Aorta (tissue), 5 donors: ENCODE data around the gene MYBPH. TPM values are rescaled to one million over a fixed set of nuclear protein-coding genes. Genes with fewer than 3 reads are reported as not detected.

Experiments used
- ATAC-seq: fragments of 200-7000 bp; cut with Tn5 transposase; one replicate; pipeline ENCODE4 v1.9.1; 2022; ENCODE audit warnings: moderate library complexity; ENCODE audit not compliant: low FRiP score
- DNase-seq, 2 donors: peaks; one replicate each; pipeline ENCODE4 v3.0.0-alpha.2; 2020
- H3K27ac ChIP-seq, 2 donors: one replicate each; pipeline ENCODE4 v1.5.1; 2013; ENCODE audit warnings: low read length in 2 of 2, mild to moderate bottlenecking in 2 of 2, moderate library complexity in 2 of 2, control low read depth in 1 of 2, inconsistent platforms in 1 of 2, low read depth in 1 of 2
- H3K27me3 ChIP-seq, 2 donors: one replicate each; pipeline ENCODE4 v1.6.1; 2013; ENCODE audit warnings: control low read depth in 1 of 2, low read length in 1 of 2, mild to moderate bottlenecking in 1 of 2, moderate library complexity in 1 of 2; ENCODE audit not compliant: insufficient read depth in 2 of 2, control insufficient read depth in 1 of 2
- H3K36me3 ChIP-seq, 2 donors: one replicate each; pipeline ENCODE4 v1.6.1; 2013; ENCODE audit warnings: control low read depth in 1 of 2, low read length in 1 of 2, mild to moderate bottlenecking in 1 of 2; ENCODE audit not compliant: insufficient read depth in 2 of 2, control insufficient read depth in 1 of 2
- H3K4me1 ChIP-seq, 2 donors: one replicate each; pipeline ENCODE4 v1.6.1; 2013; ENCODE audit warnings: low read length in 2 of 2, control low read depth in 1 of 2, mild to moderate bottlenecking in 1 of 2, moderate library complexity in 1 of 2; ENCODE audit not compliant: insufficient read depth in 2 of 2, control insufficient read depth in 1 of 2
- H3K4me3 ChIP-seq, 2 donors: one replicate each; pipeline ENCODE4 v1.5.1; 2013; ENCODE audit warnings: low read length in 2 of 2, control low read depth in 1 of 2, mild to moderate bottlenecking in 1 of 2
- H3K9me3 ChIP-seq: one replicate; pipeline ENCODE4 v1.6.1; 2013; ENCODE audit warnings: mild to moderate bottlenecking, low read length; ENCODE audit not compliant: control insufficient read depth
- WGBS, 2 donors: extraction: QIAGEN DNeasy Blood & Tissue Kit; methylation state at CpG; one replicate each; pipeline ENCODE4 v1.1.7; 2013; 5-methylcytosine and 5-hydroxymethylcytosine counted together
- intact Hi-C, 2 donors: fragments of 100-400 bp; cut with DNase I; formaldehyde crosslinking; loops; one replicate each; pipeline versions ENCODE4 v1.14.2 to v1.15.0; 2022
- polyA plus RNA-seq, 2 donors: library from polyadenylated mRNA; stranded (reverse); fragments of 200-250 nt; gene quantifications; one replicate each; pipeline ENCODE4 v1.2.3, GENCODE V29; 2013
- total RNA-seq, 2 donors: library from RNA; stranded (reverse); fragmentation: NEBNext Ultra II Directional; extraction: Animal tissue kit (Norgen Biotek cat#: 25700); gene quantifications; one replicate each; pipeline ENCODE4 v1.2.1, GENCODE V29; 2021
- donor health status: healthy with polysubstance abuse.
- donor health status: Bipolar disorder and iron deficiency.
- donor health status: DM: no; HTN: no; CAD: no.
- donor health status: DM: no; HTN: no; CAD: no.
- donor health status: DM: yes; HTN: yes; CAD: no.

The MYBPH gene
- total and polyA plus RNA-seq, 4 donors: not detected

GRCh38 chr1:203206129-203206687, 30.6 kb upstream of the MYBPH start:
- Histone ChIP-seq H3K36me3 (no peaks in the 10 kb centered on the region), H3K9me3 (no peaks in the 10 kb centered on the region), H3K4me3 (no peak overlapping the region), H3K4me1 (no peaks in the 10 kb centered on the region), H3K27ac (no peak overlapping the region), H3K27me3 (no peaks in the 10 kb centered on the region)
- intact Hi-C loops: no loop called here
- WGBS, 2 donors: 73 to 88% methylated on average over 5 of the region's 5 CpGs
- ATAC-seq (no peak), DNase-seq (no peak)

- H3K9me3 ChIP-seq: no peaks in the 10 kb centered on the region
- DNase-seq (no peak), ATAC-seq (no peak)
- H3K27ac ChIP-seq: no peak overlapping the region
- H3K36me3 ChIP-seq: no peaks in the 10 kb centered on the region
- H3K4me1 ChIP-seq: no peaks in the 10 kb centered on the region
- no peak overlapping the region for H3K4me3 ChIP-seq
- 90 to 93% methylated on average over 2 of the region's 2 CpGs for WGBS, 2 donors
- intact Hi-C loops: no loop called here
- H3K27me3 ChIP-seq: peaks cover 0 to 2% of the 10 kb centered on the region in 2 donors
Observed at GRCh38 chr1:203204756-203205155, 29.1 kb upstream of the MYBPH start.

- Histone ChIP-seq H3K9me3 (no peaks in the 10 kb centered on the region), H3K4me3 (no peak overlapping the region), H3K4me1 (no peaks in the 10 kb centered on the region), H3K36me3 (no peaks in the 10 kb centered on the region), H3K27me3 (peaks cover 0 to 2% of the 10 kb centered on the region in 2 donors), H3K27ac (no peak overlapping the region)
- intact Hi-C loops: no loop called here
- DNase-seq (peak; percentile 71 to 78), ATAC-seq (peak; percentile 72)
- 87 to 91% methylated on average over 15 of the region's 15 CpGs for WGBS, 2 donors
Observed at GRCh38 chr1:203202431-203203245, 27.0 kb upstream of the MYBPH start.

- H3K36me3 ChIP-seq: no peaks in the 10 kb centered on the region
- no peak for DNase-seq
- no peaks in the 10 kb centered on the region for H3K4me1 ChIP-seq
- H3K4me3 ChIP-seq: no peak overlapping the region
- no peaks in the 10 kb centered on the region for H3K9me3 ChIP-seq
- intact Hi-C loops: no loop called here
- WGBS, 2 donors: 88 to 97% methylated on average over 10 of the region's 10 CpGs
- peaks cover 0 to 2% of the 10 kb centered on the region in 2 donors for H3K27me3 ChIP-seq
- ATAC-seq: no peak
- H3K27ac ChIP-seq: no peak overlapping the region
Observed at GRCh38 chr1:203201516-203202205, 26.0 kb upstream of the MYBPH start.

- no peaks in the 10 kb centered on the region for H3K36me3 ChIP-seq
- H3K4me3 ChIP-seq: no peak overlapping the region
- no peak overlapping the region for H3K27ac ChIP-seq
- DNase-seq (no peak), ATAC-seq (no peak)
- intact Hi-C loops: no loop called here
- H3K9me3 ChIP-seq: no peaks in the 10 kb centered on the region
- H3K4me1 ChIP-seq: no peaks in the 10 kb centered on the region
- peaks cover 0 to 2% of the 10 kb centered on the region in 2 donors for H3K27me3 ChIP-seq
- WGBS, 2 donors: 67 to 78% methylated on average over 1 of the region's 1 CpG
Observed at GRCh38 chr1:203200916-203201315, 25.3 kb upstream of the MYBPH start.

GRCh38 chr1:203199816-203200571, 24.4 kb upstream of the MYBPH start:
- 7 to 20% methylated on average over 8 of the region's 8 CpGs for WGBS, 2 donors
- Histone ChIP-seq H3K27ac (no peak overlapping the region), H3K27me3 (peaks cover 0 to 2% of the 10 kb centered on the region in 2 donors), H3K36me3 (no peaks in the 10 kb centered on the region), H3K4me3 (no peak overlapping the region), H3K9me3 (no peaks in the 10 kb centered on the region), H3K4me1 (no peaks in the 10 kb centered on the region)
- intact Hi-C loops: no loop called here
- ATAC-seq (peak; percentile 51), DNase-seq (peak; percentile 70 to 76)

- Histone ChIP-seq H3K4me1 (no peaks in the 10 kb centered on the region), H3K27me3 (peaks cover 0 to 2% of the 10 kb centered on the region in 2 donors), H3K36me3 (no peaks in the 10 kb centered on the region), H3K27ac (no peak overlapping the region), H3K9me3 (no peaks in the 10 kb centered on the region), H3K4me3 (no peak overlapping the region)
- intact Hi-C loops: no loop called here
- ATAC-seq (no peak), DNase-seq (peak in 1 of 2 donors; percentile 42)
- 82 to 84% methylated on average over 6 of the region's 6 CpGs for WGBS, 2 donors
Observed at GRCh38 chr1:203199481-203199815, 23.8 kb upstream of the MYBPH start.

- no peaks in the 10 kb centered on the region for H3K4me1 ChIP-seq
- DNase-seq (no peak), ATAC-seq (no peak)
- WGBS, 2 donors: 86 to 95% methylated on average over 3 of the region's 3 CpGs
- intact Hi-C loops: no loop called here
- no peaks in the 10 kb centered on the region for H3K9me3 ChIP-seq
- H3K27me3 ChIP-seq: peaks cover 0 to 2% of the 10 kb centered on the region in 2 donors
- no peak overlapping the region for H3K27ac ChIP-seq
- H3K4me3 ChIP-seq: no peak overlapping the region
- H3K36me3 ChIP-seq: no peaks in the 10 kb centered on the region
Observed at GRCh38 chr1:203199002-203199401, 23.4 kb upstream of the MYBPH start.
